ENCODE results near the gene KIAA0513. TPM values are rescaled to one million over a fixed set of nuclear protein-coding genes. Genes with fewer than 3 reads are reported as not detected.
A peak's percentile ranks its signal among the peaks of the same experiment; 100 is the strongest.

KIAA0513 gene
- total RNA-seq, 4 donors from 2014 or later = 6.9 to 13.8 (median 8.1) TPM

DNA sequence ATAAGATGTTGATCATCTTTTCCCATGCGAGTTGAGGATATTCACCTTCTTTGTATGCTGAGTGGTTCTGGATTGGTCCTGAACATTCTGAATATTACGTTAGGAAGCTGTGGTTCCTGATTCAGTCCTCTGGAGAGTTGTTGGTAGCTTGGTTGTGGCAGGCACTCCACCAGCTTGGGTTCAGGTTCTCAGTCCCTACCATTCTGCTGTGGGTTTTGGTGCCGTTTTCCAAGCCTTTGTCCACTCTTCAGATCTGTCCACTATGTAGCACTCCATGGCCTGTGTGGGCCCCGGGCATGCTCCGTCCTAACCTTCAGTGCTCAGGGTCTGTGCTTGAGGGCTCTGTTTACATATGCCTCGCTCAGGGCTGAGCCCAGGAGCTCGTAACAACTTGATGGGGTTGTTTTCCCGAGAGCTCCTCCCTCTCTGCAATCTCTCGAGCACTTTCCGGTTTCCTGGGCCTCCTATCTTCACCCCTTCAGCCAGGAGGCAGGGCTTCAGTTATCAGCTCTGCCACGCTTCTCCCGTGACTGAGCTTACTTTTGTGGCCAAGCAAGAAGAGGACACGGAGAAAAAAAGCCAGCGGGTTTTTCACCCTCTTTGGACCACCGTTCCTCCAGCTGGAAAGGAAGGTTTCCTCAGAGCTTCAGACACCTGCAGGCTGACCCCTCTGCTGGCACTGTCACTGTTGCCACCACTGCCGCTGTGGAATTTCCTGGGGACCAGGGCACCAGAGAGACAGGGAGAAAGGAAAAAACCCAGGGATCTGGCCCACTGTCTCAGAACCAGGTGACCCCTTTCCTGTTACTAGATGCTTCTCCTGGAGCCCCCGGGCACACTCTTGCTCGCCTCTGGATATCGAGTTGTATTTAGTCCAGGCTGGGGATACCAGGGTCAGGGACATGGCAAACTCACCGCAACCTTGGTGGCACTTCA, 19.6 kb downstream of the KIAA0513 start:
- no peak for DNase-seq (ENCODE audit: low spot score in 2 of 2)
- H3K27me3 ChIP-seq = no peaks in the 10 kb centered on the region
- H3K4me1 ChIP-seq = peaks cover 0 to 15% (median 8%) of the 10 kb centered on the region in 4 donors
- WGBS, 2 donors = 79 to 80% methylated on average over 20 of the region's 20 CpGs
- H3K36me3 ChIP-seq = peaks cover 0 to 9% (median 0%) of the 10 kb centered on the region in 3 donors
- H3K4me3 ChIP-seq = no peak overlapping the region
- no peaks in the 10 kb centered on the region for H3K9me3 ChIP-seq
- no peak for TF ChIP-seq POLR2A (IDR thresholded peaks at IDR 0.05)
- TF ChIP-seq EP300 (IDR thresholded peaks at IDR 0.05) = no peak
- TF ChIP-seq, protein P1, sequence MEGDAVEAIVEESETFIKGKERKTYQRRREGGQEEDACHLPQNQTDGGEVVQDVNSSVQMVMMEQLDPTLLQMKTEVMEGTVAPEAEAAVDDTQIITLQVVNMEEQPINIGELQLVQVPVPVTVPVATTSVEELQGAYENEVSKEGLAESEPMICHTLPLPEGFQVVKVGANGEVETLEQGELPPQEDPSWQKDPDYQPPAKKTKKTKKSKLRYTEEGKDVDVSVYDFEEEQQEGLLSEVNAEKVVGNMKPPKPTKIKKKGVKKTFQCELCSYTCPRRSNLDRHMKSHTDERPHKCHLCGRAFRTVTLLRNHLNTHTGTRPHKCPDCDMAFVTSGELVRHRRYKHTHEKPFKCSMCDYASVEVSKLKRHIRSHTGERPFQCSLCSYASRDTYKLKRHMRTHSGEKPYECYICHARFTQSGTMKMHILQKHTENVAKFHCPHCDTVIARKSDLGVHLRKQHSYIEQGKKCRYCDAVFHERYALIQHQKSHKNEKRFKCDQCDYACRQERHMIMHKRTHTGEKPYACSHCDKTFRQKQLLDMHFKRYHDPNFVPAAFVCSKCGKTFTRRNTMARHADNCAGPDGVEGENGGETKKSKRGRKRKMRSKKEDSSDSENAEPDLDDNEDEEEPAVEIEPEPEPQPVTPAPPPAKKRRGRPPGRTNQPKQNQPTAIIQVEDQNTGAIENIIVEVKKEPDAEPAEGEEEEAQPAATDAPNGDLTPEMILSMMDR (IDR thresholded peaks at IDR 0.05) = no peak
- no peak overlapping the region for H3K27ac ChIP-seq

DNA sequence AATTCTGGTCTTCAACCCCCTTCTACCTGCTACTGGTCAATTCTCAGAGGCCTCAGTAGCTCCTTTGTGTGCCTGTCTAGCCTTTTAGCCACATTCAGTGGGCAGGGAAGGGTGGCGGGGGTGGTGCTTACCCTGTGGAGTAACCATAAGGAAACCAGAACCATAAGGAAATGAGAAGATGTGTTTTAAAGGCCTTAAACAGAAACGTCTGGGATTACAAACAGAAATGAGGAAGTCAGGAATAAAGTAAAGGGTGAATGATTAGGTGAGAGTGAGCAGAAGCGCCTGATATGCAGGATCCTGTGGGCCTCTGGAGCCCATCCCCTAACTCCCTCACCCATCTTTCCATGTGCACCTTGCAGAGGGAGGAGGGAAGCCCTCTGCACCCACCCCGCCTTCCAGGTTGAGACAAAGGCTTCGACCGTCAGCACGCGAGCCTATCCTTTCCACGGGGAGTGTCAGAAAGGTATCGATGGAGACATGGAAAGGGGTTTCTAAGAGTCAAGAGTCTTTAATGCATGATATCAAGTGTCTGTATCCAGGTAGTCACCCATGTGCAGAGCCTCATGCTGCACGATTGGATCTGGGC, 20.4 kb downstream of the KIAA0513 start:
- Histone ChIP-seq H3K36me3 (peaks cover 0 to 9% (median 0%) of the 10 kb centered on the region in 3 donors), H3K27ac (peak overlapping the region in 1 of 4 donors; percentile 19), H3K9me3 (no peaks in the 10 kb centered on the region), H3K4me1 (peaks cover 0 to 19% (median 8%) of the 10 kb centered on the region in 4 donors), H3K27me3 (no peaks in the 10 kb centered on the region), H3K4me3 (no peak overlapping the region)
- 82 to 89% methylated on average over 11 of the region's 11 CpGs for WGBS, 2 donors
- no peak for DNase-seq (ENCODE audit: low spot score in 2 of 2)
- TF ChIP-seq POLR2A (IDR thresholded peaks at IDR 0.05) = no peak
- TF ChIP-seq, protein P1 (IDR thresholded peaks at IDR 0.05) = no peak
- no peak for TF ChIP-seq EP300 (IDR thresholded peaks at IDR 0.05)

DNA sequence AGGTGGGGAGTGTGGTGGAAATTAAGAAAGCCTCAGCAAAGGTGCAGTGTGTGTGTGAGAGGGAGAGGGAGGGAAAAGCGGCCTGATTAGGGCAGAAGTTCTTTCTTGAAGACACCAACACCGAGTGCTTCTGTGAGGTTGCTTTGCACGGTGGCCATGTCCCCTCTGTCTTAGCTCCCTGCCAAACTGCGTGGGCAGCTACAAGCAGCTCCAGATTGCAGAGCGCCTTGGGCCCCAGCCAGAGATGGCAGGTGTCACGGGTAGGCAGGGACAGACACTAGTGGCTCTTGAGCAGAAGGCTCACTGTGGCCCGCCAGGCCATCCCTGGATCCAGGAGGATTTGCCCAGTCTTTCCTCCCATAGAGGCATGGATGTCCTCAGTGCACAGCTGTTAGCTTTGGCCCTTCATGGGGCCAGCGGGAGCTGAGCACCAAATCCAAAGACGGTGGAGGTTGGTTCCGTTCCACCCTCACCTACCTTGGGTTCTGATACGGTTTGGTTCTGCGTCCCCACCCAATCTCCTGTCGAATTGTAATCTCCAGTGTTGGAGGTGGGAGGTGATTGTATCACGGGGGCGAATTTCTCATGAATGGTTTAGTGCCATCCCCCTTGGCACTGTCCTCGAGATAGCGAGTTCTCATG, 21.4 kb downstream of the KIAA0513 start:
- Histone ChIP-seq H3K4me1 (peaks cover 0 to 19% (median 8%) of the 10 kb centered on the region in 4 donors), H3K27ac (no peak overlapping the region), H3K4me3 (no peak overlapping the region), H3K36me3 (peaks cover 0 to 9% (median 0%) of the 10 kb centered on the region in 3 donors), H3K27me3 (no peaks in the 10 kb centered on the region), H3K9me3 (no peaks in the 10 kb centered on the region)
- WGBS, 2 donors = 88 to 90% methylated on average over 16 to 17 of the region's 17 CpGs
- TF ChIP-seq POLR2A (IDR thresholded peaks at IDR 0.05) = no peak
- no peak for TF ChIP-seq EP300 (IDR thresholded peaks at IDR 0.05)
- TF ChIP-seq, protein P1 (IDR thresholded peaks at IDR 0.05) = no peak
- no peak for DNase-seq (ENCODE audit: low spot score in 2 of 2)

DNA sequence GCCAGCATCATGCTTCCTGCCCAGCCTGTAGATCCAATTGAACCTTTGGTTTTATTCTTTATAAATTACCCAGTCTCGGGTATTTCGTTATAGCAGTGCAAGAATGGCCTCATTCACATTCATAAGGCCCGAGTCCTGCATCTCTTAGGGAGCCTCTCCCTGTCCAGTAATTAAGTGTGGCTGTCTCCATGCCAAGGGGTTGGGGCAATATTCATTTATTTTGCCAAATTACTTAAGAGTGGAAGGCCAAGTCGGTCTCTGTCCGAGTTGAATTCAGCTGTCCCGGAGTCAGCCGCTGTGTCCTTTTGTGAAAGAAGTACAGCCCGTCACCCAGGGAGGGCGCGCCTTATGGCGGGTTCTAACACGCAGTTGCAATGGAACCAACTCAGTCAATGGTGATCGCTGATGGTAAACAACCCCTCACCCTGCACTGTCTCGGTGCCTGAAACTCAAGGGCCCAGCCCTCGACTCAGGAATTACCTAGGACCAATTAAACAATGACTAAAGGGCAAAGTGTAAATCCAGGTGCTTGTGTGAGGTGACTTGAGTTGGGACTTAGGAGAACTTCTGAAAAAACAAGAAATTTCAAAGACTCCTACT, 22.2 kb downstream of the KIAA0513 start:
- no peak overlapping the region for H3K4me3 ChIP-seq
- H3K9me3 ChIP-seq = no peaks in the 10 kb centered on the region
- no peak for DNase-seq (ENCODE audit: low spot score in 2 of 2)
- H3K27me3 ChIP-seq = no peaks in the 10 kb centered on the region
- H3K36me3 ChIP-seq = peaks cover 0 to 9% (median 0%) of the 10 kb centered on the region in 3 donors
- H3K4me1 ChIP-seq = peaks cover 0 to 23% (median 13%) of the 10 kb centered on the region in 4 donors
- no peak overlapping the region for H3K27ac ChIP-seq
- 85 to 94% methylated on average over 15 of the region's 15 CpGs for WGBS, 2 donors
- TF ChIP-seq, protein P1 (IDR thresholded peaks at IDR 0.05) = no peak
- TF ChIP-seq POLR2A (IDR thresholded peaks at IDR 0.05) = no peak
- no peak for TF ChIP-seq EP300 (IDR thresholded peaks at IDR 0.05)

Data from tibial nerve (tissue), 4 donors.